ENCODE data around the gene RBMS3.

GRCh38 chr3:29329986-29330890, 49.4 kb downstream of the RBMS3 start:
- TF ChIP-seq EZH2 (IDR thresholded peaks at IDR 0.05) = no peak
- TF ChIP-seq, protein P1, sequence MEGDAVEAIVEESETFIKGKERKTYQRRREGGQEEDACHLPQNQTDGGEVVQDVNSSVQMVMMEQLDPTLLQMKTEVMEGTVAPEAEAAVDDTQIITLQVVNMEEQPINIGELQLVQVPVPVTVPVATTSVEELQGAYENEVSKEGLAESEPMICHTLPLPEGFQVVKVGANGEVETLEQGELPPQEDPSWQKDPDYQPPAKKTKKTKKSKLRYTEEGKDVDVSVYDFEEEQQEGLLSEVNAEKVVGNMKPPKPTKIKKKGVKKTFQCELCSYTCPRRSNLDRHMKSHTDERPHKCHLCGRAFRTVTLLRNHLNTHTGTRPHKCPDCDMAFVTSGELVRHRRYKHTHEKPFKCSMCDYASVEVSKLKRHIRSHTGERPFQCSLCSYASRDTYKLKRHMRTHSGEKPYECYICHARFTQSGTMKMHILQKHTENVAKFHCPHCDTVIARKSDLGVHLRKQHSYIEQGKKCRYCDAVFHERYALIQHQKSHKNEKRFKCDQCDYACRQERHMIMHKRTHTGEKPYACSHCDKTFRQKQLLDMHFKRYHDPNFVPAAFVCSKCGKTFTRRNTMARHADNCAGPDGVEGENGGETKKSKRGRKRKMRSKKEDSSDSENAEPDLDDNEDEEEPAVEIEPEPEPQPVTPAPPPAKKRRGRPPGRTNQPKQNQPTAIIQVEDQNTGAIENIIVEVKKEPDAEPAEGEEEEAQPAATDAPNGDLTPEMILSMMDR (IDR thresholded peaks at IDR 0.05) = no peak
